ENCODE data around the gene HOXB9.

The HOXB9 gene

DNA sequence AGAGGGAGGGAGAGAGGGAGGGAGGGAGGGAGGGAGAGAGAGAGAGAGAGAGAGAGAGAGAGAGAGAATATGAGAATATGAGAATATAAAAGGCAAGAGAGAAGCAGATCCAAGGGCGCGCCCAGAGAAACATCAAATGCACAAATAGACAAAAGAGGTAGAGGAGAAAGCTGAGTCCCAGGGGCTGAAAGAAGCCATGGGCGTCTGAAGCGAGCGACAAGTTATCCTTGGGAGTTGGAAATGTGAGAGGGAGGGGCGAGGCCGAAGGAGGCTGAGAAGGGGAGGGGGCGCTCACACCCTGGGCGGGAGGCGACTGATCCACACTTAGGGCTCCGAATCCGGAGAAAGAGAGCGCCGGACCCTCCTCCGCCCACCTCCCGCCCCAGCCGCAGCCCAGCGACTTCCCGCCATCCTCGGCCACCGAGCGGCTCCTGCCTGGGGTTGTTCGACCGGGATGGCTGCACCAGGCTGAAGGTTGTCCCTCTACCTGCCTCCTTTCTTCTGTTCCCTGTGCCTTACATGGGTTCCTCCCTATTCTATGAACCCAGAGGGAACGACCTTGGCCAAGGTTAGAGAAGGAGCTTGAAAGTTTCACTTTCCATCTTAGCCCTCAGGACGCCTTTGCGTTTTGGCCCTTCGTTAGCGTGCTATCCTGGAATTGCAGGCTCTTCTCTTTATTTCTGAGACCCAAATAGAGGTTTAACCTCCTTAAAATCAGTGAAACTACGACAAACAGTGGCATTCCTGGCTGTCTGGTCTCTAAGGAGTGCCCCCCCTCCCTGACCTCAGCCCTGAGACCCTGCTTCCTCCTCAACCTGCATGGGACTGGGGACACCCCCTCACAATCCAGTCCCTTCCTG, 21.2 kb upstream of the HOXB9 start:
- peaks cover 18% of the 10 kb centered on the region for H3K4me1 ChIP-seq (ENCODE audit: control insufficient read depth, insufficient read depth, low read depth, low read length)
- peak overlapping the region; percentile 63 for H3K4me2 ChIP-seq (ENCODE audit: low read length, poor library complexity, severe bottlenecking)
- peak overlapping the region; percentile 77 for H4K91ac ChIP-seq (ENCODE audit: low read length)
- H2AK5ac ChIP-seq (ENCODE audit: low read length, severe bottlenecking): no peak overlapping the region
- peak overlapping the region; percentile 75 to 93 for H3K18ac ChIP-seq (ENCODE audit: low read depth in 1 of 2, low read length in 2 of 2)
- peak; percentile 81 for DNase-seq
- no peaks in the 10 kb centered on the region for H3K36me3 ChIP-seq (ENCODE audit: control insufficient read depth in 1 of 2, insufficient read depth in 2 of 2, low read depth in 1 of 2, low read length in 2 of 2)
- H3K23ac ChIP-seq (ENCODE audit: low read length in 2 of 2): peak overlapping the region in 1 of 2 experiments; percentile 81
- 1% methylated on average over 28 of the region's 30 CpGs for WGBS
- peak overlapping the region; percentile 66 for H4K8ac ChIP-seq (ENCODE audit: low read length)
- H2BK12ac ChIP-seq (ENCODE audit: low read length in 2 of 2): peak overlapping the region; percentile 11 to 93
- peaks cover 65 to 82% of the 10 kb centered on the region in 2 experiments for H3K27me3 ChIP-seq (ENCODE audit: control insufficient read depth in 1 of 2, insufficient read depth in 1 of 2, low read length in 2 of 2)
- H3K9ac ChIP-seq (ENCODE audit: low read length): no peak overlapping the region
- H2BK5ac ChIP-seq (ENCODE audit: low read depth, low read length, poor library complexity, severe bottlenecking): no peak overlapping the region
- H3K14ac ChIP-seq (ENCODE audit: low read length in 2 of 2): peak overlapping the region in 1 of 2 experiments; percentile 86
- H3K27ac ChIP-seq (ENCODE audit: low read length, poor library complexity, severe bottlenecking): no peak overlapping the region
- H3K9me3 ChIP-seq (ENCODE audit: control insufficient read depth, low read length): no peaks in the 10 kb centered on the region
- H2BK15ac ChIP-seq (ENCODE audit: low read depth, poor library complexity, severe bottlenecking): peak overlapping the region; percentile 96
- no peaks in the 10 kb centered on the region for H3K79me1 ChIP-seq (replicated peaks; ENCODE audit: low read length, poor library complexity, severe bottlenecking)
- peak overlapping the region; percentile 66 to 91 for H3K4ac ChIP-seq (ENCODE audit: low read depth in 1 of 2, low read length in 2 of 2)
- peak overlapping the region; percentile 80 for H2AFZ ChIP-seq (ENCODE audit: low read depth, low read length)
- peak overlapping the region in 1 of 2 experiments; percentile 77 for H3K4me3 ChIP-seq (ENCODE audit: insufficient read depth in 1 of 2, low read depth in 1 of 2, low read length in 2 of 2)
- peak overlapping the region; percentile 89 for H2BK120ac ChIP-seq (ENCODE audit: low read depth, low read length)

DNA sequence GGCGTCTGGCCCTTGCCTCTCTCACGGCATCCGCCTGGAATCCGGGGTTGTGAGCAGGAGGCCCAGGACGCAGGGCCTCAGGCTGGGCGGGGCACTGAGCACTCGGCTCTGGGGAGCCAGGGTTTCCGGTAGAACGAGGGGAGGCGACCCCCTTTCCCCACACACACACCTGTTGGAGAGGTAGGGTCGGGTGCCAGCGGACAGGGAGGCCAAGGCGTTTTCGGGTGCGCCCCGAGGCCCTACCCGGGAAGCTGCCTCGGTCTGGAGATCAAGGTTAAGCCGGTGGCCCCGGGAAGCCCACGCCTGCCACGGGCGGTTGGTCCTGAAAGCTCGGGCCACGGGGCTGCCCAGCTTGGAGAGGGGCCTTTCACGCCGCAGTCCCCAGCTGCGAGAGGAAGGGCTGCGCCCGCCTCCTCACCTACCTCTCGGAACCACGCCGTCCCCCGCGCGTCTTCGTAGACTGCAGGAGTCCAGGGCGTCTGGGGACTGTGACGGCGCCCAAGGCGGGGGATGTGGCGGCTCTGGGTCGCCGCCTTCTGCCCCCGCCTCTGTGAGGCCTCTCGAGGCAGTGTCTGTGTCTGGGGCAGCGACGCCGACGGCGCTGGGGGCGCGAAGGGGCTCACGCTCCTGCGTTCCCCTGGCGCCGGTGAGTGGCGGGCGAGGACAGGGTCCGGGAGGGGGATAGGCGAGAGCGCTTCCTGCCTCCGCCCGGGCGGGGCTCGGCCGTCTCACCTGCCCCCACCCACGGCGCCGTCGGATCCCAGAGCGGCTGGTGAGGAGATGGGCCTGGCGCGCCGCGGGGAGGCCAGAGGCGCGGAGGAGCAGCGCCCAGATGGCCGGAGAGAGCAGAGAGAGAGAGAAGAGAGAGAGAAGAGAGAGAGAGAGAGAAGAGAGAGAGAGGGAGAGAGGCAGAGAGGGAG, 20.3 kb upstream of the HOXB9 start:
- Histone ChIP-seq H3K4ac (ENCODE audit: low read depth in 1 of 2, low read length in 2 of 2) (peak overlapping the region; percentile 8 to 78), H3K14ac (ENCODE audit: low read length in 2 of 2) (peak overlapping the region in 1 of 2 experiments; percentile 87), H2BK12ac (ENCODE audit: low read length in 2 of 2) (peak overlapping the region in 1 of 2 experiments; percentile 96), H3K18ac (ENCODE audit: low read depth in 1 of 2, low read length in 2 of 2) (peak overlapping the region; percentile 79 to 97), H3K23ac (ENCODE audit: low read length in 2 of 2) (peak overlapping the region in 1 of 2 experiments; percentile 57), H3K4me2 (ENCODE audit: low read length, poor library complexity, severe bottlenecking) (peak overlapping the region; percentile 41), H3K36me3 (ENCODE audit: control insufficient read depth in 1 of 2, insufficient read depth in 2 of 2, low read depth in 1 of 2, low read length in 2 of 2) (no peaks in the 10 kb centered on the region), H2AK5ac (ENCODE audit: low read length, severe bottlenecking) (no peak overlapping the region), H2AFZ (ENCODE audit: low read depth, low read length) (peak overlapping the region; percentile 6), H3K27me3 (ENCODE audit: control insufficient read depth in 1 of 2, insufficient read depth in 1 of 2, low read length in 2 of 2) (peaks cover 73 to 91% of the 10 kb centered on the region in 2 experiments), H3K9ac (ENCODE audit: low read length) (no peak overlapping the region), H3K79me1 (replicated peaks; ENCODE audit: low read length, poor library complexity, severe bottlenecking) (no peaks in the 10 kb centered on the region), H3K9me3 (ENCODE audit: control insufficient read depth, low read length) (no peaks in the 10 kb centered on the region), H2BK15ac (ENCODE audit: low read depth, poor library complexity, severe bottlenecking) (peak overlapping the region; percentile 75), H4K91ac (ENCODE audit: low read length) (peak overlapping the region; percentile 95), H2BK5ac (ENCODE audit: low read depth, low read length, poor library complexity, severe bottlenecking) (no peak overlapping the region), H3K27ac (ENCODE audit: low read length, poor library complexity, severe bottlenecking) (no peak overlapping the region), H3K4me1 (ENCODE audit: control insufficient read depth, insufficient read depth, low read depth, low read length) (peaks cover 18% of the 10 kb centered on the region), H3K4me3 (ENCODE audit: insufficient read depth in 1 of 2, low read depth in 1 of 2, low read length in 2 of 2) (no peak overlapping the region), H4K8ac (ENCODE audit: low read length) (peak overlapping the region; percentile 91), H2BK120ac (ENCODE audit: low read depth, low read length) (peak overlapping the region; percentile 71)
- WGBS: under 1% methylated on average over 69 of the region's 80 CpGs
- peak; percentile 77 for DNase-seq

DNA sequence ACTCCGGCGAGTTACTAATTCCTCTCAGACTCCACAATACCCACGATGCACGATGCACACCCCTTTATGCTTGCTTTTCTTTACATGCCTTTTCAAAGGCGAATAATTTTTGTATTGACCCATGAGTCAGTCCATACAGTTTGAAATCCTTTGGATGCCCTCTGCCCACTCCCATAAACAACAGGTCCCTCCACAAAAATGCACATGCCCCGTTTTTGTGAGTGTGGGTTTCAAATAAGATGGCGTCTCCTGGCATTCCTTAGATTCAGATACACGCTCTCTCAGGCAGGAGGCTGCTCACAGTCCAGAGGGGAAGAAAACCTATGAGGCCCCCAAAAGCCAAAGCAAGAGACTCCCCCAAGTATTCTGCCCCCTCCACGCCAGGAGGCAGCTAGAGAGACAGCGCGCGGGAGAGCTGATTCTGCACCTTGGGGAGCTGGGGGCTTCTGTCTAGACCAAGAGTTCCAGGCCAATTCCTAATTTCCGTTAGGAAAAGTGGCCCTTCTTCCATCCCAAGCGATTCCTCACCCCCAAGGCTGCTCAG, 19.6 kb upstream of the HOXB9 start:
- no peak overlapping the region for H3K9ac ChIP-seq (ENCODE audit: low read length)
- no peak overlapping the region for H2BK12ac ChIP-seq (ENCODE audit: low read length in 2 of 2)
- H3K23ac ChIP-seq (ENCODE audit: low read length in 2 of 2): no peak overlapping the region
- no peak for DNase-seq
- no peak overlapping the region for H3K27ac ChIP-seq (ENCODE audit: low read length, poor library complexity, severe bottlenecking)
- H3K4ac ChIP-seq (ENCODE audit: low read depth in 1 of 2, low read length in 2 of 2): peak overlapping the region; percentile 8 to 78
- H2AK5ac ChIP-seq (ENCODE audit: low read length, severe bottlenecking): no peak overlapping the region
- H2BK5ac ChIP-seq (ENCODE audit: low read depth, low read length, poor library complexity, severe bottlenecking): no peak overlapping the region
- H3K27me3 ChIP-seq (ENCODE audit: control insufficient read depth in 1 of 2, insufficient read depth in 1 of 2, low read length in 2 of 2): peaks cover 81 to 98% of the 10 kb centered on the region in 2 experiments
- H2BK15ac ChIP-seq (ENCODE audit: low read depth, poor library complexity, severe bottlenecking): no peak overlapping the region
- peaks cover 18% of the 10 kb centered on the region for H3K4me1 ChIP-seq (ENCODE audit: control insufficient read depth, insufficient read depth, low read depth, low read length)
- no peaks in the 10 kb centered on the region for H3K9me3 ChIP-seq (ENCODE audit: control insufficient read depth, low read length)
- no peaks in the 10 kb centered on the region for H3K79me1 ChIP-seq (replicated peaks; ENCODE audit: low read length, poor library complexity, severe bottlenecking)
- WGBS: 10% methylated on average over 14 of the region's 14 CpGs
- peak overlapping the region; percentile 91 for H4K8ac ChIP-seq (ENCODE audit: low read length)
- H3K36me3 ChIP-seq (ENCODE audit: control insufficient read depth in 1 of 2, insufficient read depth in 2 of 2, low read depth in 1 of 2, low read length in 2 of 2): no peaks in the 10 kb centered on the region
- peak overlapping the region; percentile 6 for H2AFZ ChIP-seq (ENCODE audit: low read depth, low read length)
- peak overlapping the region; percentile 71 for H2BK120ac ChIP-seq (ENCODE audit: low read depth, low read length)
- H3K4me3 ChIP-seq (ENCODE audit: insufficient read depth in 1 of 2, low read depth in 1 of 2, low read length in 2 of 2): no peak overlapping the region
- peak overlapping the region in 1 of 2 experiments; percentile 87 for H3K14ac ChIP-seq (ENCODE audit: low read length in 2 of 2)
- H3K4me2 ChIP-seq (ENCODE audit: low read length, poor library complexity, severe bottlenecking): no peak overlapping the region
- H3K18ac ChIP-seq (ENCODE audit: low read depth in 1 of 2, low read length in 2 of 2): peak overlapping the region; percentile 79 to 97
- H4K91ac ChIP-seq (ENCODE audit: low read length): peak overlapping the region; percentile 95

Data from mesenchymal stem cell (in vitro differentiated cells and primary cell).